AG09319 (cell line): ENCODE data around the gene ELP4.

Source experiments
- DNase-seq: peaks from one replicate; pipeline ENCODE4 v3.0.0-alpha.2; 2010; ENCODE audit warnings: low read depth; ENCODE audit errors: extremely low read depth
- TF ChIP-seq, protein P1 (sequence below): IDR thresholded peaks from 2 replicates; pipeline ENCODE4 v1.5.1; 2011; ENCODE audit warnings: low read depth, mild to moderate bottlenecking, inconsistent platforms, low read length, moderate library complexity

Gene ELP4

GRCh38 chr11:31818425-31818755 lies 308.8 kb downstream of the ELP4 start:
- no peak for DNase-seq
- TF ChIP-seq, protein P1, sequence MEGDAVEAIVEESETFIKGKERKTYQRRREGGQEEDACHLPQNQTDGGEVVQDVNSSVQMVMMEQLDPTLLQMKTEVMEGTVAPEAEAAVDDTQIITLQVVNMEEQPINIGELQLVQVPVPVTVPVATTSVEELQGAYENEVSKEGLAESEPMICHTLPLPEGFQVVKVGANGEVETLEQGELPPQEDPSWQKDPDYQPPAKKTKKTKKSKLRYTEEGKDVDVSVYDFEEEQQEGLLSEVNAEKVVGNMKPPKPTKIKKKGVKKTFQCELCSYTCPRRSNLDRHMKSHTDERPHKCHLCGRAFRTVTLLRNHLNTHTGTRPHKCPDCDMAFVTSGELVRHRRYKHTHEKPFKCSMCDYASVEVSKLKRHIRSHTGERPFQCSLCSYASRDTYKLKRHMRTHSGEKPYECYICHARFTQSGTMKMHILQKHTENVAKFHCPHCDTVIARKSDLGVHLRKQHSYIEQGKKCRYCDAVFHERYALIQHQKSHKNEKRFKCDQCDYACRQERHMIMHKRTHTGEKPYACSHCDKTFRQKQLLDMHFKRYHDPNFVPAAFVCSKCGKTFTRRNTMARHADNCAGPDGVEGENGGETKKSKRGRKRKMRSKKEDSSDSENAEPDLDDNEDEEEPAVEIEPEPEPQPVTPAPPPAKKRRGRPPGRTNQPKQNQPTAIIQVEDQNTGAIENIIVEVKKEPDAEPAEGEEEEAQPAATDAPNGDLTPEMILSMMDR = no peak

GRCh38 chr11:31818874-31819331 lies 309.3 kb downstream of the ELP4 start:
- TF ChIP-seq, protein P1 = no peak
- DNase-seq = no peak

- no peak for DNase-seq
- TF ChIP-seq, protein P1 = no peak
Observed at GRCh38 chr11:31819621-31820437, 310.3 kb downstream of the ELP4 start.

DNA sequence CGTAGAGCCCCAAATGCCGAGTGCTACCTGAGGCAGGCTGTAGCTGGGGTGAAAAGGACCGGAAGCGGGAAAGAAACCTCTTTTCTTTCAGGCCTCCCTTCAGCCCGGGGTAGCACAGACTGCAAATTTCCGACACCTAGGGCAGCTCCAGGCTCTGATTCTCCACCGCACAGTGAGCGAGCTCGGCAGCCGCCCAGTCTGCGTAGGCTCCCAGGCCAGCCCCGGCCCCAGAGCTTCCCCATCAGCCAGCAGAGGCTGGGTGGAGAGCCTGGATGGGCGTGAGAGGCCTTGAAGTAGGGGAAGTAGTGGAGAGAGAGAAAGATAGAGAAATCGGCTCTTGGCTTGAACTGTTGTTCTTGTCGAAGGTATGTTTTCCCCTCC lies 310.9 kb downstream of the ELP4 start:
- TF ChIP-seq, protein P1 = no peak
- no peak for DNase-seq

GRCh38 chr11:31821235-31821764 lies 311.7 kb downstream of the ELP4 start:
- TF ChIP-seq, protein P1 = no peak

GRCh38 chr11:31821766-31822165 lies 312.2 kb downstream of the ELP4 start:
- DNase-seq = no peak
- TF ChIP-seq, protein P1 = no peak

More at GRCh38 chr11:31821235-31821764, 311.7 kb downstream of the ELP4 start:
- DNase-seq = no peak

DNA sequence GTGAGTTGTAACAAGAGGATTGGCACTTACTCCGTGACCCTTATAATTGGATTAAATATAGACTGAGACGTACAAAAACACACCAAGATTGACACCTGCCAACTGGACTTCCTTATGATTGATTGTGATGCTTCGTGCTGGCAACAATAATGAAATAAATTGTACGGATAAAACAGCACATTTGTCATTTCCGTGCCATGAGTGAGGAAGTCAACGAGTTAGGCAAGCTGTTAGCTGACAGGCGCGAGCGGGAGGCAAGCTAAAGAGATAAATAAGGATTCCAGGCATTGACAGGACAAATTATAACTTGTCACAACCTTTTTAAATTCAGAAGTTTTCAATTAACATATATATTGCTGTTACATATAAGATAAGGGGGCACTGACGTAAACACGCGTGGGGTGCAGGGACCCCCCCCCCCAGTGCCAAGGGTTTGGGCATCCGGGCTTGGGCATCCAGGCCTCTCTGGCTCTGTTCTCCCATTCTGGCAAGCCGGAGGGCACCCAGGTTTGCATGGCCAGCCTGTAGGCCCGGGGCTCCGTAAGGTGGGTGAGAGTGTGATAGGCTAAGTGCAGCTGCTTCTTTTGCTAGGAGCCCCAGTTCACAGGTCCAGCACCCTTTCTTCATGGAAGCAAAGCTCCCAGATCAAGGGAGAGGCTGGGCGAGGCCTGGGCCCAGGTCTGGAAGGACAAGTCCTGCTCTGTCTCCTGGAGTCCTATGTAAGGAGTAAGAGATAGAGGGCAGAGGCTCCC lies 312.8 kb downstream of the ELP4 start:
- no peak for DNase-seq
- TF ChIP-seq, protein P1 = no peak
